H1 (cell line): ENCODE results near the gene CASQ1. TPM values are rescaled to one million over a fixed set of nuclear protein-coding genes. Genes with fewer than 3 reads are reported as not detected.

Experiments
- CTCF ChIA-PET: fragments of 300-600 bp; sonication (Branson Sonifier 250); formaldehyde crosslinking; loops from one replicate; lab custom pipeline; 2021; ENCODE audit not compliant: partially characterized antibody; lab: Charles Lee
- POLR2A ChIA-PET: fragments of 300-600 bp; sonication (Branson Sonifier 250); formaldehyde crosslinking; loops from one replicate; lab custom pipeline; 2021; ENCODE audit warnings: inconsistent platforms; ENCODE audit not compliant: partially characterized antibody; lab: Charles Lee
- DNase-seq, 2 experiments: peaks; one replicate each; pipeline versions ENCODE4 v3.0.0 to v3.0.0-alpha.2; 2010 to 2022; ENCODE audit warnings: low spot score in 2 of 2, low read depth in 1 of 2, mixed read lengths in 1 of 2
- FAIRE-seq: peaks from 2 replicates; lab custom pipeline; 2011; peaks lifted over from hg19 to GRCh38; lab: Jason Lieb, UNC
- H2AFZ ChIP-seq: 2 replicates; pipeline ENCODE4 v1.8.1; 2012; ENCODE audit warnings: low read length, inconsistent platforms
- H2AK5ac ChIP-seq: 2 replicates; pipeline ENCODE4 v1.6.1; 2013; ENCODE audit warnings: low read depth, low read length
- H2BK120ac ChIP-seq: replicated peaks from 2 replicates; pipeline ENCODE3; 2013; ENCODE audit warnings: low read depth, low read length, inconsistent platforms
- H2BK12ac ChIP-seq: 2 replicates; pipeline ENCODE4 v1.6.1; 2013; ENCODE audit warnings: low read depth, low read length
- H2BK15ac ChIP-seq: 2 replicates; pipeline ENCODE4 v1.6.1; 2013; ENCODE audit warnings: low read length
- H2BK20ac ChIP-seq: 2 replicates; pipeline ENCODE4 v1.6.1; 2013; ENCODE audit warnings: low read length
- H2BK5ac ChIP-seq: 2 replicates; pipeline ENCODE4 v1.6.1; 2013; ENCODE audit warnings: low read depth, low read length
- H3K14ac ChIP-seq: 2 replicates; pipeline ENCODE4 v1.6.1; 2013; ENCODE audit warnings: inconsistent platforms; ENCODE audit not compliant: insufficient read length
- H3K18ac ChIP-seq: 2 replicates; pipeline ENCODE4 v1.6.1; 2013; ENCODE audit warnings: low read length; ENCODE audit errors: extremely low read depth
- H3K23ac ChIP-seq: 2 replicates; pipeline ENCODE4 v1.6.1; 2013; ENCODE audit warnings: inconsistent platforms; ENCODE audit not compliant: insufficient read length
- H3K23me2 ChIP-seq: 2 replicates; pipeline ENCODE4 v1.6.1; 2013; ENCODE audit warnings: low read depth, low read length
- H3K27ac ChIP-seq: 2 replicates; pipeline ENCODE4 v1.6.1; 2011; ENCODE audit warnings: low read depth, low read length, inconsistent platforms
- H3K27me3 ChIP-seq, 4 experiments: replicated peaks in 1 of 4; 1 replicate in 1 of 4; 2 replicates in 3 of 4; pipeline versions ENCODE4 v1.6.1 to v1.8.1; 2011 to 2013; ENCODE audit warnings: low read length in 3 of 4, mild to moderate bottlenecking in 3 of 4, inconsistent platforms in 2 of 4, mixed read lengths in 2 of 4, moderate library complexity in 1 of 4; ENCODE audit not compliant: control insufficient read depth in 3 of 4, insufficient read depth in 3 of 4; ENCODE audit errors: extremely low read depth in 1 of 4
- H3K36me3 ChIP-seq, 4 experiments: 2 replicates each; pipeline versions ENCODE4 v1.6.1 to v1.8.1; 2011 to 2013; ENCODE audit warnings: mild to moderate bottlenecking in 4 of 4, low read length in 3 of 4, moderate library complexity in 2 of 4, control low read depth in 1 of 4, inconsistent platforms in 1 of 4; ENCODE audit not compliant: insufficient read depth in 4 of 4, control insufficient read depth in 2 of 4
- H3K4ac ChIP-seq: replicated peaks from 2 replicates; pipeline ENCODE3; 2013; ENCODE audit warnings: low read length, low read depth, mixed read lengths, inconsistent platforms; ENCODE audit not compliant: insufficient read length
- H3K4me1 ChIP-seq, 4 experiments: replicated peaks in 1 of 4; 1 replicate in 1 of 4; 2 replicates in 3 of 4; pipeline versions ENCODE4 v1.6.1 to v1.8.1; 2011 to 2013; ENCODE audit warnings: low read length in 3 of 4, inconsistent platforms in 2 of 4, mixed read lengths in 1 of 4; ENCODE audit not compliant: insufficient read depth in 4 of 4, control insufficient read depth in 3 of 4
- H3K4me2 ChIP-seq, 2 experiments: 2 replicates each; pipeline versions ENCODE4 v1.6.1 to v1.8.1; 2011 to 2013; ENCODE audit warnings: low read depth in 2 of 2, low read length in 2 of 2, control low read depth in 1 of 2, inconsistent platforms in 1 of 2, mild to moderate bottlenecking in 1 of 2; ENCODE audit not compliant: insufficient read depth in 1 of 2
- H3K4me3 ChIP-seq, 4 experiments: fragments of 200-600, 300-600 bp in 1 of 4; sonication (generic), shearing (Covaris generic), sonication (Bioruptor Twin) in 1 of 4; 2 replicates each; pipeline versions ENCODE4 v1.5.1 to v1.8.1; 2011 to 2016; ENCODE audit warnings: low read length in 4 of 4, low read depth in 3 of 4, control low read depth in 2 of 4, inconsistent platforms in 2 of 4, mild to moderate bottlenecking in 2 of 4, mixed read lengths in 1 of 4, moderate library complexity in 1 of 4; ENCODE audit not compliant: insufficient read depth in 2 of 4; ENCODE audit errors: extremely low read depth in 1 of 4
- H3K56ac ChIP-seq: replicated peaks from 2 replicates; pipeline ENCODE3; 2013; ENCODE audit warnings: low read depth, mild to moderate bottlenecking, mixed read lengths, low read length, inconsistent platforms; ENCODE audit not compliant: insufficient read length
- H3K79me1 ChIP-seq: 2 replicates; pipeline ENCODE4 v1.6.1; 2013; ENCODE audit warnings: low read depth, low read length, control low read depth
- H3K79me2 ChIP-seq, 2 experiments: 2 replicates each; pipeline versions ENCODE4 v1.6.1 to v1.8.1; 2012 to 2013; ENCODE audit warnings: low read length in 2 of 2, mild to moderate bottlenecking in 2 of 2, inconsistent platforms in 1 of 2; ENCODE audit not compliant: insufficient read depth in 2 of 2, control insufficient read depth in 1 of 2
- H3K9ac ChIP-seq, 4 experiments: replicated peaks in 1 of 4; 1 replicate in 1 of 4; 2 replicates in 3 of 4; pipeline versions ENCODE4 v1.6.1 to v1.8.1; 2011 to 2013; ENCODE audit warnings: low read depth in 3 of 4, low read length in 3 of 4, control low read depth in 2 of 4, mild to moderate bottlenecking in 2 of 4, moderate library complexity in 2 of 4, inconsistent platforms in 1 of 4; ENCODE audit errors: extremely low read depth in 1 of 4
- H3K9me3 ChIP-seq, 2 experiments: 2 replicates each; pipeline versions ENCODE4 v1.6.1 to v1.8.1; 2012 to 2013; ENCODE audit warnings: mild to moderate bottlenecking in 2 of 2, moderate library complexity in 2 of 2, control low read depth in 1 of 2, inconsistent platforms in 1 of 2, low read depth in 1 of 2, low read length in 1 of 2, mixed read lengths in 1 of 2; ENCODE audit not compliant: insufficient read depth in 2 of 2
- H4K20me1 ChIP-seq, 2 experiments: replicated peaks in 1 of 2; 2 replicates each; pipeline versions ENCODE3 to v1.8.1; 2011 to 2013; ENCODE audit warnings: inconsistent platforms in 2 of 2, low read length in 2 of 2, mild to moderate bottlenecking in 1 of 2; ENCODE audit not compliant: insufficient read depth in 2 of 2, control insufficient read depth in 1 of 2
- H4K5ac ChIP-seq: 2 replicates; pipeline ENCODE4 v1.6.1; 2013; ENCODE audit warnings: low read length, low read depth, mixed read lengths, inconsistent platforms; ENCODE audit not compliant: insufficient read length
- H4K8ac ChIP-seq: 2 replicates; pipeline ENCODE4 v1.8.0; 2013; ENCODE audit warnings: mild to moderate bottlenecking, moderate library complexity, low read length, inconsistent platforms; ENCODE audit not compliant: insufficient read depth; ENCODE audit errors: extremely low read depth
- H4K91ac ChIP-seq: replicated peaks from 2 replicates; pipeline ENCODE3; 2013; ENCODE audit warnings: low read length, mixed read lengths, inconsistent platforms; ENCODE audit not compliant: insufficient read length
- BCL11A ChIP-seq, 2 experiments: IDR thresholded peaks; one replicate each; pipeline ENCODE4 v1.6.1; 2011; ENCODE audit warnings: low read depth in 2 of 2, low read length in 2 of 2, mild to moderate bottlenecking in 2 of 2
- CBX5 ChIP-seq: fragments of 300-800, 300-1000 bp; sonication (generic); IDR thresholded peaks from 2 replicates; pipeline ENCODE4 v1.7.1; 2016; ENCODE audit warnings: antibody characterized with exemption, low read length, low read depth
- FOSL1 ChIP-seq: IDR thresholded peaks from 2 replicates; pipeline ENCODE4 v1.6.1; 2011; ENCODE audit warnings: mild to moderate bottlenecking, low read depth, low read length, moderate library complexity; ENCODE audit not compliant: insufficient read depth
- GTF2F1 ChIP-seq: IDR thresholded peaks from 2 replicates; pipeline ENCODE4 v1.6.1; 2012; ENCODE audit warnings: low read depth, low read length, improper control_type of control experiment, borderline replicate concordance
- RFX5 ChIP-seq: IDR thresholded peaks from 2 replicates; pipeline ENCODE4 v1.6.1; 2011; ENCODE audit warnings: low read depth, low read length, improper control_type of control experiment, borderline replicate concordance
- SAP30 ChIP-seq: fragments of 300-600 bp; sonication (generic); IDR thresholded peaks from 2 replicates; pipeline ENCODE4 v1.7.1; 2012; ENCODE audit warnings: low read length, moderate library complexity, mild to moderate bottlenecking, inconsistent platforms; ENCODE audit not compliant: insufficient read depth, insufficient replicate concordance
- SP2 ChIP-seq: IDR thresholded peaks from 2 replicates; pipeline ENCODE4 v1.6.1; 2012; ENCODE audit warnings: mild to moderate bottlenecking, low read length, inconsistent platforms
- TAF1 ChIP-seq: IDR thresholded peaks from 2 replicates; pipeline ENCODE4 v1.6.1; 2011; ENCODE audit warnings: mild to moderate bottlenecking, low read depth, low read length
- TAF7 ChIP-seq: optimal IDR thresholded peaks from 2 replicates; pipeline ENCODE3; 2011; ENCODE audit warnings: low read depth, mild to moderate bottlenecking, inconsistent platforms, low read length, moderate library complexity, borderline replicate concordance
- WGBS, 2 experiments: shearing (Covaris generic) in 1 of 2; methylation state at CpG; one replicate each; pipeline versions ENCODE4 v1.1.6 to v1.1.7; 2013 to 2015; ENCODE audit warnings: low lambda C conversion rate in 2 of 2, mixed read lengths in 2 of 2, inconsistent platforms in 1 of 2, low coverage in 1 of 2, missing lambda C conversion rate in 1 of 2; ENCODE audit not compliant: insufficient replicate concordance in 2 of 2, insufficient coverage in 1 of 2, insufficient read length in 1 of 2; ENCODE audit errors: extremely low coverage in 1 of 2, missing lambda C conversion rate in 1 of 2; 5-methylcytosine and 5-hydroxymethylcytosine counted together
- polyA plus RNA-seq, 7 experiments: library from polyadenylated mRNA; depleted of rRNA in 3 of 7; stranded (reverse) in 5 of 7; unstranded in 2 of 7; fragments of >200 nt in 5 of 7; fragments of 200-250 nt in 2 of 7; gene quantifications; 1 replicate in 5 of 7; 2 replicates in 1 of 7; 4 replicates in 1 of 7; pipeline versions ENCODE4 v1.2.1 to v1.2.3, GENCODE V29; 2011 to 2013; ENCODE audit warnings: missing spikeins in 2 of 7, mixed read lengths in 2 of 7
- total RNA-seq: library from RNA; stranded (reverse); fragmentation: NEBNext Ultra II Directional; extraction: Animal tissue kit (Norgen Biotek cat#: 25700); gene quantifications from 2 replicates; pipeline ENCODE4 v1.2.1, GENCODE V29; 2021

The CASQ1 gene
- total and polyA plus RNA-seq, 2 of the 8 experiments (the other 6 are each of a cell fraction or from before 2014, with no cell fraction given) = 0.80 to 1.3 TPM

GRCh38 chr1:160156361-160156760 lies 34.0 kb upstream of the CASQ1 start:
- no peaks in the 10 kb centered on the region for H3K9me3 ChIP-seq
- H3K9ac ChIP-seq = no peak overlapping the region
- H4K5ac ChIP-seq = no peak overlapping the region
- no peak overlapping the region for H3K23ac ChIP-seq
- no peak overlapping the region for H3K18ac ChIP-seq
- ChIA-PET POLR2A (interaction anchor here (1.0 to 1.1 kb wide), 4 partner anchors 10 to 96 kb away, joined by 3 to 5 read pairs (median 4); no protein-coding TSS in a partner anchor), CTCF (interaction anchor here (0.9 to 18.4 kb wide), 19 partner anchors 11 to 136 kb away, joined by 3 to 257 read pairs (median 6); partner anchors contain the start of genes CASQ1 and PEA15)
- no peak overlapping the region for H2BK5ac ChIP-seq
- no peaks in the 10 kb centered on the region for H3K79me1 ChIP-seq
- no peak for FAIRE-seq
- no peak overlapping the region for H2AFZ ChIP-seq
- H3K56ac ChIP-seq = no peak overlapping the region
- no peak overlapping the region for H4K8ac ChIP-seq
- no peak overlapping the region for H2AK5ac ChIP-seq
- no peak overlapping the region for H3K4me3 ChIP-seq
- no peak for TF ChIP-seq BCL11A (IDR thresholded peaks at IDR 0.05; ENCODE audit: low read depth in 2 of 2, low read length in 2 of 2)
- TF ChIP-seq SAP30 = no peak
- no peak for TF ChIP-seq GTF2F1
- TF ChIP-seq RFX5 = no peak
- no peak for TF ChIP-seq SP2
- no peak for TF ChIP-seq FOSL1
- TF ChIP-seq TAF1 = no peak
- no peak for TF ChIP-seq TAF7
- no peak for TF ChIP-seq CBX5
- TF ChIP-seq, all 59 proteins: peak for 0
- Histone ChIP-seq H3K4me2 (no peak overlapping the region), H2BK120ac (no peak overlapping the region), H3K14ac (no peak overlapping the region), H2BK12ac (no peak overlapping the region), H3K23me2 (no peaks in the 10 kb centered on the region; the same call in 1 of the 2 replicates), H2BK15ac (no peak overlapping the region), H3K79me2 (no peaks in the 10 kb centered on the region), H3K36me3 (no peaks in the 10 kb centered on the region), H3K27ac (no peak overlapping the region), H4K91ac (no peak overlapping the region), H3K4me1 (no peaks in the 10 kb centered on the region), H3K4ac (no peak overlapping the region), H2BK20ac (no peak overlapping the region), H4K20me1 (no peaks in the 10 kb centered on the region), H3K27me3 (no peaks in the 10 kb centered on the region; a peak in 2 of 7 replicates)
- 87% methylated on average over 5 of the region's 5 CpGs; no CpG with 5 or more reads in 1 of the 2 experiments for WGBS, 2 experiments
- DNase-seq = no peak
